DMS153 treated with DMSO at 0.1 percent for 48 hours (cell line): ENCODE data around the gene C3orf33.

Experiments used
- DNase-seq: peaks from one replicate; lab custom pipeline; 2025; ENCODE audit not compliant: unreplicated experiment; lab: John Stamatoyannopoulos, UW

The C3orf33 gene

DNA sequence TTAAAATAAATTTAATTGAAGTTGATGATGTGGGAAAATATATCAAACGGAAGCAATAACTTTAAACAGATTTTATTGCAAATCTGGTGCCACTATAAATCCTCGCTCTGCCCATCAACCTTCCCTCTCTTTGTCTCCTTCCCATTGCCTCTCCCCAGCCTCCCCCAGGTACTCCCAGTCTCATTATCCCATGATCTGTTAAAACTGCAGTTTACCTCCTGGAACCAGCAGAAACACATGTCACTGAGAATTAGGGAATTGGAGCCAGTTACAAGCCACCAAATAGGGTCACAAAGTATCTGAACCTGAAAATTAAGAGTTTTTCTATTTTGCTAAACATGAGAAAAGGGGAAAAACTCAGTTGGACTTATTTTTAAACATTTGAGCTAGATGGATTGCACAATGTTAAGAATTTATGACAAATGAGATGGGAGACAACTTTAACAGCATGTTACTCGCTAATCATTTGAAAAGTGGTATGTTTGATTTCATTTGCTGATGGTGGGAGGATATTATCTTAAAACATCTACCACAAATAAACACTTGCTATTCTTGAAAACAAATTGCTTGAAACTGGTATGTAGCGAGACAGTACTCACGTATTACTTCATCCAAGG lies 63.6 kb downstream of the C3orf33 start:
- DNase-seq = no peak

- DNase-seq = no peak
These were observed 64.5 kb downstream of the C3orf33 start for GRCh38 chr3:155741603-155742002.

DNA sequence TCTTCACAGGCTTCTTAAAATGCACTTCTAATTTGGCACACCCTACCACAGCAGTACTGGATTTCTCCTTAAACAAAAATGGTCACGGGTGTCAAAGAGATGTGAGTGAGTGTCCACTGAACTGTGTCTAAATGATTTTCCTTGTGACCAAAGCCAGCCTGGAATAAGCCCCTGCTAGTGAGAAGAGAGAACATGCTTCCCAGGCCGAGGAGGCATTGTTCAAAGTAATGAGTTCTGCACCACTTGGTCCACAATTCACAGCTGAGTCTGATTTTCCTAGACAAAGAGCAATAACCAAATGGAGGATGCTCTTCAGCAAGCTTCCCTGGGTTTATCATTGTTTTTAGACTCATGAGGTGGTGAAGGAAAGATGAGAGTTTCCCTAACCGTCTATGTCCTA lies 65.0 kb downstream of the C3orf33 start:
- no peak for DNase-seq

DNA sequence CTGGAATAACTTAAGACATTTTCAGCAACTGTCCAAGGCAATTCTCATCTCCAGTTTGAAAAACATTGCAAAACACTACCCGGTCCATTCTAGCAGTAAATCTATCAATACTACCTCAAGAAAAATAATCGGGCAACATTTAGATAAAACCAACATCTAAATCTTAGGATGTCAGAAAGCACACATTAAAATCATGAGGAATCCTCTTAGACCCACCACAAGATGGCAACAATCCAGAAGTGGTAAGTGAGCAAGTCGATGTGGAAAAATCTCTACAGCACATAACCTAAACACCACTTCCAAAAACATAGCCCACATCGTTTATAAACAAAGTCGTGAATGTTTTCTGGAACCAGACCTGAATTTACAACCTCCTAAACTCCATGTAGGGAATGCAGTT lies 66.9 kb downstream of the C3orf33 start:
- DNase-seq = no peak

DNA sequence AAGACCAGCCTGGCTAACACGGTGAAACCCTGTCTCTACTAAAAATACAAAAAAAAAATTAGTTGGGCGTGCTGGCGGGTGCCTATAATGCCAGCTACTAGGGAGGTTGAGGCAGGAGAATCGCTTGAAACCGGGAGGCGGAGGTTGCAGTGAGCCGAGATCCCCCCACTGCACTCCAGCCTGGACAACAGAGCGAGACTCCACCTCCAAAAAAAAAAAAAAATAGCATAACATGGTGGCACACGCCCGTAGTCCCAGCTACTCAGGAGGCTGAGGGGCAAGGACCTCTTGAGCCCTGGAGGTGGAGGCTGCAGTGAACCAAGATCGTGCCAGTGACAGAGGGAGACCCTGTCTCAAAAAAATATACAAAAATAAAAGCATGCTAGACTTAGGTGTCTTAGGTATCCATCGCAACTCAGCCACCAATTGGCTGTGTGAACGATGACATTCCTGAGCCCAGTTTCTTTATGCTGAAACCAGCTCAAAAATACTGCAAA lies 67.5 kb downstream of the C3orf33 start:
- no peak for DNase-seq

GRCh38 chr3:155737844-155738460 lies 68.1 kb downstream of the C3orf33 start:
- DNase-seq = no peak

DNA sequence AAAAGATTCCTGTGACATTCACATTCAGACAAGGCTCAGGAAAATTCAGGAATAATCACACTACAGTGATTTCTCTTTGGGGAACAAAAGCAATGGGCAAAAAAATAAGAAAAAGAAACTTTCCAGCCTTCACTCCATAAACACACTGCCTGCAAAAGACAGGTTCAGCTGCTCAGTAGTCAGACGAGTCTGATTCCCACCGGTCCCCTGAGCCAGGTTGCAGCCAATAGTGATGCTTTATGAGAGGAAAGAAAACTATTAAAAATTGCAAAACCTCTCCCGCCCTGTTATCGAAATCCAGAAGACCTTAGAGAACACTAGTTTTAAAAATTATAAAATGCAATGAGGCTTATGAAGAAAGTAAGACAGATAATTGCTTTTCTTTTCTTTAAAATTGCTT lies 69.7 kb downstream of the C3orf33 start:
- no peak for DNase-seq

GRCh38 chr3:155730843-155731242 lies 75.2 kb downstream of the C3orf33 start:
- no peak for DNase-seq

GRCh38 chr3:155727836-155728235 lies 78.2 kb downstream of the C3orf33 start:
- DNase-seq = no peak

- DNase-seq = no peak
These were observed 91.8 kb downstream of the C3orf33 start for GRCh38 chr3:155714295-155714718.
